HEK293 (cell line): ENCODE data around the gene BATF3.
A peak's percentile ranks its signal among the peaks of the same experiment; 100 is the strongest.

Experiments used
- GLIS2 ChIP-seq: fragments of 450-650 bp; formaldehyde crosslinking; IDR thresholded peaks from 2 replicates; pipeline ENCODE4 v1.5.1; 2016; ENCODE audit warnings: missing biosample characterization, missing genetic modification characterization
- IKZF3 ChIP-seq: fragments of 450-650 bp; IDR thresholded peaks from 2 replicates; pipeline ENCODE4 v1.5.0; 2018; ENCODE audit warnings: missing biosample characterization, mild to moderate bottlenecking, missing genetic modification characterization, moderate library complexity
- WT1 ChIP-seq: fragments of 450-650 bp; formaldehyde crosslinking; IDR thresholded peaks from 2 replicates; pipeline ENCODE4 v1.5.1; 2016; ENCODE audit warnings: missing biosample characterization, missing genetic modification characterization
- ZNF121 ChIP-seq: fragments of 450-650 bp; formaldehyde crosslinking; IDR thresholded peaks from 2 replicates; pipeline ENCODE4 v1.5.1; 2016; ENCODE audit warnings: missing biosample characterization, missing genetic modification characterization
- ZNF132 ChIP-seq: fragments of 450-650 bp; formaldehyde crosslinking; IDR thresholded peaks from 2 replicates; pipeline ENCODE4 v1.5.1; 2017; ENCODE audit warnings: missing biosample characterization, missing genetic modification characterization, borderline replicate concordance
- ZNF169 ChIP-seq: fragments of 450-650 bp; formaldehyde crosslinking; IDR thresholded peaks from 2 replicates; pipeline ENCODE4 v1.5.1; 2016; ENCODE audit warnings: missing biosample characterization, missing genetic modification characterization
- ZNF174 ChIP-seq: fragments of 450-650 bp; formaldehyde crosslinking; IDR thresholded peaks from 2 replicates; pipeline ENCODE4 v1.5.0; 2017; ENCODE audit warnings: missing biosample characterization, mild to moderate bottlenecking, missing genetic modification characterization
- ZNF2 ChIP-seq: fragments of 450-650 bp; formaldehyde crosslinking; IDR thresholded peaks from 2 replicates; pipeline ENCODE4 v1.5.1; 2016; ENCODE audit warnings: missing biosample characterization, missing genetic modification characterization
- ZNF292 ChIP-seq: fragments of 450-650 bp; formaldehyde crosslinking; IDR thresholded peaks from 2 replicates; pipeline ENCODE4 v1.5.1; 2016; ENCODE audit warnings: low read depth, missing biosample characterization, missing genetic modification characterization, borderline replicate concordance
- ZNF354C ChIP-seq: fragments of 450-650 bp; formaldehyde crosslinking; IDR thresholded peaks from 2 replicates; pipeline ENCODE4 v1.5.1; 2016; ENCODE audit warnings: missing biosample characterization, missing genetic modification characterization, low read depth, borderline replicate concordance
- ZNF600 ChIP-seq: fragments of 450-650 bp; formaldehyde crosslinking; IDR thresholded peaks from 2 replicates; pipeline ENCODE4 v1.5.1; 2016; ENCODE audit warnings: missing biosample characterization, missing genetic modification characterization
- ZNF621 ChIP-seq: fragments of 450-650 bp; formaldehyde crosslinking; IDR thresholded peaks from 2 replicates; pipeline ENCODE4 v1.5.1; 2017; ENCODE audit warnings: missing biosample characterization, missing genetic modification characterization
- ZNF677 ChIP-seq: fragments of 450-650 bp; IDR thresholded peaks from 2 replicates; pipeline ENCODE4 v1.5.0; 2018; ENCODE audit warnings: missing biosample characterization, mild to moderate bottlenecking, missing genetic modification characterization, moderate library complexity
- ZNF707 ChIP-seq: fragments of 450-650 bp; formaldehyde crosslinking; IDR thresholded peaks from 2 replicates; pipeline ENCODE4 v1.5.1; 2016; ENCODE audit warnings: missing biosample characterization, missing genetic modification characterization
- ZNF837 ChIP-seq: fragments of 450-650 bp; formaldehyde crosslinking; IDR thresholded peaks from 2 replicates; pipeline ENCODE4 v1.5.1; 2016; ENCODE audit warnings: missing biosample characterization, missing genetic modification characterization
- ZSCAN23 ChIP-seq: fragments of 450-650 bp; formaldehyde crosslinking; IDR thresholded peaks from 2 replicates; pipeline ENCODE4 v1.5.1; 2016; ENCODE audit warnings: missing biosample characterization, missing genetic modification characterization
- ZXDB ChIP-seq: fragments of 450-650 bp; formaldehyde crosslinking; IDR thresholded peaks from 2 replicates; pipeline ENCODE4 v1.5.1; 2016; ENCODE audit warnings: missing biosample characterization, missing genetic modification characterization
- TF ChIP-seq, protein P1 (sequence below): sonication (generic); formaldehyde crosslinking; IDR thresholded peaks from 2 replicates; pipeline ENCODE4 v1.8.1; 2022; ENCODE audit warnings: mild to moderate bottlenecking, moderate library complexity, missing genetic modification reagents
- TF ChIP-seq, protein P2 (sequence below): fragments of 450-650 bp; formaldehyde crosslinking; IDR thresholded peaks from 2 replicates; pipeline ENCODE4 v1.5.1; 2017; ENCODE audit warnings: missing biosample characterization, mild to moderate bottlenecking, missing genetic modification characterization, moderate library complexity
- TF ChIP-seq, protein P3 (sequence below): fragments of 450-650 bp; formaldehyde crosslinking; IDR thresholded peaks from 2 replicates; pipeline ENCODE4 v1.5.1; 2016; ENCODE audit warnings: missing biosample characterization, missing genetic modification characterization
- TF ChIP-seq, protein P4 (sequence below): fragments of 450-650 bp; formaldehyde crosslinking; IDR thresholded peaks from 2 replicates; pipeline ENCODE4 v1.5.1; 2016; ENCODE audit warnings: missing biosample characterization, missing genetic modification characterization
- TF ChIP-seq, protein P5 (sequence below): fragments of 450-650 bp; formaldehyde crosslinking; IDR thresholded peaks from 2 replicates; pipeline ENCODE4 v1.5.1; 2017; ENCODE audit warnings: missing biosample characterization, missing genetic modification characterization

BATF3 gene

DNA sequence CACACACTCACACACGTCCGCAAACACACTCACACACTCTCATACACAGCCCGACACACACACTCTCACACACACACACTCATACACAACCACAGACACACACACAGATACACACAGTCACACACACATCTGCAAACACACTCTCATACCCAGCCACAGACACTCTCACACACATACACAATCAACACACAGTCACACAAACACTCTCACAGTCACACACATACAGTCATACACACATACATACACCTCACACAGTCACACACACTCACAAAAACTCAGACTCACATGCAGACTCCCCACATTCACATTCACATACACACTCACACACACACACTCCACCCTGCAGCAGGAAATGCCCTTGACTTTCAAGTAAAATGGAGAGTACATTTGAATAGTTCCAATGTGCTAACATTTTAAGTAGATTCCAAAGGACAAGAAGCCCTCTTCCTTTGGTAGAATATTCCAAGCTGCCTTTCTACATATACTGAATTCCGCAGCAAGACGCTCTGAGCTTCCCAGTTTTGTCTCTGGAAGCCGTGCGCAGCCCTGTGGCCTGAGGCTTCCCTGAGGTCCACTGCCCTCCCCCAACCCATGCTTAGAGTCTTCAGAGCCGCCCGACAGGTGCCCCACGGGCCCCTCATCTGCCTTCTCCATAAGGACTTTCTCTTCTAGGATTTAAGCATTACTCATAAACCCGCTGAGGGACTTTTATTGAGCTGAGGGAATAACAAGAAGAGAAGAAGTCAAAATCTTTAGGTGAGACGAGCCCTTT is 9.7 kb downstream of the BATF3 start (continued):
- TF ChIP-seq ZSCAN23, result no peak
- TF ChIP-seq ZNF677 (tag by site-specific recombination), result no peak
- TF ChIP-seq ZNF707 (tag by site-specific recombination), result no peak; the same call in 1 of the 2 replicates
- TF ChIP-seq ZXDB (tag by site-specific recombination), result no peak
- TF ChIP-seq, protein P1, sequence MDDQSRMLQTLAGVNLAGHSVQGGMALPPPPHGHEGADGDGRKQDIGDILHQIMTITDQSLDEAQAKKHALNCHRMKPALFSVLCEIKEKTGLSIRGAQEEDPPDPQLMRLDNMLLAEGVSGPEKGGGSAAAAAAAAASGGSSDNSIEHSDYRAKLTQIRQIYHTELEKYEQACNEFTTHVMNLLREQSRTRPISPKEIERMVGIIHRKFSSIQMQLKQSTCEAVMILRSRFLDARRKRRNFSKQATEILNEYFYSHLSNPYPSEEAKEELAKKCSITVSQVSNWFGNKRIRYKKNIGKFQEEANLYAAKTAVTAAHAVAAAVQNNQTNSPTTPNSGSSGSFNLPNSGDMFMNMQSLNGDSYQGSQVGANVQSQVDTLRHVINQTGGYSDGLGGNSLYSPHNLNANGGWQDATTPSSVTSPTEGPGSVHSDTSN, result no peak
- no peak for TF ChIP-seq ZNF174 (tag by site-specific recombination)
- no peak for TF ChIP-seq ZNF169
- TF ChIP-seq WT1 (tag by site-specific recombination), result no peak
- no peak for TF ChIP-seq ZNF2
- TF ChIP-seq ZNF354C, result no peak
- peak; percentile 67; the same call in 1 of the 2 replicates for TF ChIP-seq ZNF621 (tag by site-specific recombination)
- TF ChIP-seq, protein P2, sequence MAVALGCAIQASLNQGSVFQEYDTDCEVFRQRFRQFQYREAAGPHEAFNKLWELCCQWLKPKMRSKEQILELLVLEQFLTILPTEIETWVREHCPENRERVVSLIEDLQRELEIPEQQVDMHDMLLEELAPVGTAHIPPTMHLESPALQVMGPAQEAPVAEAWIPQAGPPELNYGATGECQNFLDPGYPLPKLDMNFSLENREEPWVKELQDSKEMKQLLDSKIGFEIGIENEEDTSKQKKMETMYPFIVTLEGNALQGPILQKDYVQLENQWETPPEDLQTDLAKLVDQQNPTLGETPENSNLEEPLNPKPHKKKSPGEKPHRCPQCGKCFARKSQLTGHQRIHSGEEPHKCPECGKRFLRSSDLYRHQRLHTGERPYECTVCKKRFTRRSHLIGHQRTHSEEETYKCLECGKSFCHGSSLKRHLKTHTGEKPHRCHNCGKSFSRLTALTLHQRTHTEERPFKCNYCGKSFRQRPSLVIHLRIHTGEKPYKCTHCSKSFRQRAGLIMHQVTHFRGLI, result no peak
- TF ChIP-seq, protein P3, sequence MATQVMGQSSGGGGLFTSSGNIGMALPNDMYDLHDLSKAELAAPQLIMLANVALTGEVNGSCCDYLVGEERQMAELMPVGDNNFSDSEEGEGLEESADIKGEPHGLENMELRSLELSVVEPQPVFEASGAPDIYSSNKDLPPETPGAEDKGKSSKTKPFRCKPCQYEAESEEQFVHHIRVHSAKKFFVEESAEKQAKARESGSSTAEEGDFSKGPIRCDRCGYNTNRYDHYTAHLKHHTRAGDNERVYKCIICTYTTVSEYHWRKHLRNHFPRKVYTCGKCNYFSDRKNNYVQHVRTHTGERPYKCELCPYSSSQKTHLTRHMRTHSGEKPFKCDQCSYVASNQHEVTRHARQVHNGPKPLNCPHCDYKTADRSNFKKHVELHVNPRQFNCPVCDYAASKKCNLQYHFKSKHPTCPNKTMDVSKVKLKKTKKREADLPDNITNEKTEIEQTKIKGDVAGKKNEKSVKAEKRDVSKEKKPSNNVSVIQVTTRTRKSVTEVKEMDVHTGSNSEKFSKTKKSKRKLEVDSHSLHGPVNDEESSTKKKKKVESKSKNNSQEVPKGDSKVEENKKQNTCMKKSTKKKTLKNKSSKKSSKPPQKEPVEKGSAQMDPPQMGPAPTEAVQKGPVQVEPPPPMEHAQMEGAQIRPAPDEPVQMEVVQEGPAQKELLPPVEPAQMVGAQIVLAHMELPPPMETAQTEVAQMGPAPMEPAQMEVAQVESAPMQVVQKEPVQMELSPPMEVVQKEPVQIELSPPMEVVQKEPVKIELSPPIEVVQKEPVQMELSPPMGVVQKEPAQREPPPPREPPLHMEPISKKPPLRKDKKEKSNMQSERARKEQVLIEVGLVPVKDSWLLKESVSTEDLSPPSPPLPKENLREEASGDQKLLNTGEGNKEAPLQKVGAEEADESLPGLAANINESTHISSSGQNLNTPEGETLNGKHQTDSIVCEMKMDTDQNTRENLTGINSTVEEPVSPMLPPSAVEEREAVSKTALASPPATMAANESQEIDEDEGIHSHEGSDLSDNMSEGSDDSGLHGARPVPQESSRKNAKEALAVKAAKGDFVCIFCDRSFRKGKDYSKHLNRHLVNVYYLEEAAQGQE, result no peak
- no peak for TF ChIP-seq ZNF600 (tag by site-specific recombination)
- TF ChIP-seq, protein P4, sequence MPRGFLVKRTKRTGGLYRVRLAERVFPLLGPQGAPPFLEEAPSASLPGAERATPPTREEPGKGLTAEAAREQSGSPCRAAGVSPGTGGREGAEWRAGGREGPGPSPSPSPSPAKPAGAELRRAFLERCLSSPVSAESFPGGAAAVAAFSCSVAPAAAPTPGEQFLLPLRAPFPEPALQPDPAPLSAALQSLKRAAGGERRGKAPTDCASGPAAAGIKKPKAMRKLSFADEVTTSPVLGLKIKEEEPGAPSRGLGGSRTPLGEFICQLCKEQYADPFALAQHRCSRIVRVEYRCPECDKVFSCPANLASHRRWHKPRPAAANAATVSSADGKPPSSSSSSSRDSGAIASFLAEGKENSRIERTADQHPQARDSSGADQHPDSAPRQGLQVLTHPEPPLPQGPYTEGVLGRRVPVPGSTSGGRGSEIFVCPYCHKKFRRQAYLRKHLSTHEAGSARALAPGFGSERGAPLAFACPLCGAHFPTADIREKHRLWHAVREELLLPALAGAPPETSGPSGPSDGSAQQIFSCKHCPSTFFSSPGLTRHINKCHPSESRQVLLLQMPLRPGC (tag by site-specific recombination), result no peak
- TF ChIP-seq ZNF837 (tag by site-specific recombination), result no peak
- TF ChIP-seq IKZF3, result no peak
- TF ChIP-seq, protein P5, sequence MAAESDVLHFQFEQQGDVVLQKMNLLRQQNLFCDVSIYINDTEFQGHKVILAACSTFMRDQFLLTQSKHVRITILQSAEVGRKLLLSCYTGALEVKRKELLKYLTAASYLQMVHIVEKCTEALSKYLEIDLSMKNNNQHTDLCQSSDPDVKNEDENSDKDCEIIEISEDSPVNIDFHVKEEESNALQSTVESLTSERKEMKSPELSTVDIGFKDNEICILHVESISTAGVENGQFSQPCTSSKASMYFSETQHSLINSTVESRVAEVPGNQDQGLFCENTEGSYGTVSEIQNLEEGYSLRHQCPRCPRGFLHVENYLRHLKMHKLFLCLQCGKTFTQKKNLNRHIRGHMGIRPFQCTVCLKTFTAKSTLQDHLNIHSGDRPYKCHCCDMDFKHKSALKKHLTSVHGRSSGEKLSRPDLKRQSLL (tag by site-specific recombination), result no peak
- no peak for TF ChIP-seq ZNF132 (tag by site-specific recombination)
- no peak for TF ChIP-seq GLIS2 (tag by site-specific recombination)
- TF ChIP-seq ZNF121 (tag by site-specific recombination), result no peak
- TF ChIP-seq ZNF292 (tag by site-specific recombination), result no peak
